KMS-11 (cell line): ENCODE results near the gene GALNT2.

Source experiments
- H2AFZ ChIP-seq: fragments of 200-600 bp; sonication (generic); 2 replicates; pipeline ENCODE4 v1.6.1; 2016; ENCODE audit warnings: antibody characterized with exemption, mixed run types, low read depth
- H3K27ac ChIP-seq: fragments of 200-600 bp; sonication (generic); 2 replicates; pipeline ENCODE4 v1.6.1; 2016; ENCODE audit warnings: mild to moderate bottlenecking, mixed run types
- H3K27me3 ChIP-seq: fragments of 200-600 bp; sonication (generic); 2 replicates; pipeline ENCODE4 v1.6.1; 2017; ENCODE audit warnings: mild to moderate bottlenecking, low read depth, mixed run types, moderate library complexity; ENCODE audit not compliant: insufficient read depth
- H3K36me3 ChIP-seq: fragments of 200-600 bp; sonication (generic); 2 replicates; pipeline ENCODE4 v1.6.1; 2017; ENCODE audit warnings: mild to moderate bottlenecking, mixed run types; ENCODE audit not compliant: insufficient read depth
- H3K4me1 ChIP-seq: fragments of 200-600 bp; sonication (generic); 2 replicates; pipeline ENCODE4 v1.6.1; 2016; ENCODE audit warnings: mild to moderate bottlenecking, low read depth, mixed run types; ENCODE audit not compliant: poor library complexity, severe bottlenecking
- H3K4me2 ChIP-seq: fragments of 200-600 bp; sonication (generic); 2 replicates; pipeline ENCODE4 v1.7.0; 2016; ENCODE audit warnings: mild to moderate bottlenecking, mixed run types
- H3K4me3 ChIP-seq: fragments of 200-600 bp; sonication (generic); IDR thresholded peaks from 2 replicates; pipeline ENCODE4 v1.6.1; 2017; ENCODE audit warnings: low read depth, low read length, mixed read lengths; ENCODE audit not compliant: insufficient read depth
- H3K79me2 ChIP-seq: fragments of 200-600 bp; sonication (generic); 2 replicates; pipeline ENCODE4 v1.6.1; 2016; ENCODE audit warnings: low read depth, mixed run types; ENCODE audit not compliant: insufficient read depth
- H3K9ac ChIP-seq: fragments of 200-600 bp; sonication (generic); 2 replicates; pipeline ENCODE4 v1.6.1; 2016; ENCODE audit warnings: mild to moderate bottlenecking, mixed run types
- H4K20me1 ChIP-seq: fragments of 200-600 bp; sonication (generic); 2 replicates; pipeline ENCODE4 v1.6.1; 2016; ENCODE audit warnings: mild to moderate bottlenecking, mixed run types; ENCODE audit not compliant: insufficient read depth
- CTCF ChIP-seq: fragments of 200-600 bp; sonication (generic); conservative IDR thresholded peaks from 2 replicates; pipeline ENCODE4 v1.6.1; 2017; ENCODE audit warnings: low read depth, mild to moderate bottlenecking, antibody characterized with exemption, low read length, moderate library complexity, mixed read lengths

Gene GALNT2

DNA sequence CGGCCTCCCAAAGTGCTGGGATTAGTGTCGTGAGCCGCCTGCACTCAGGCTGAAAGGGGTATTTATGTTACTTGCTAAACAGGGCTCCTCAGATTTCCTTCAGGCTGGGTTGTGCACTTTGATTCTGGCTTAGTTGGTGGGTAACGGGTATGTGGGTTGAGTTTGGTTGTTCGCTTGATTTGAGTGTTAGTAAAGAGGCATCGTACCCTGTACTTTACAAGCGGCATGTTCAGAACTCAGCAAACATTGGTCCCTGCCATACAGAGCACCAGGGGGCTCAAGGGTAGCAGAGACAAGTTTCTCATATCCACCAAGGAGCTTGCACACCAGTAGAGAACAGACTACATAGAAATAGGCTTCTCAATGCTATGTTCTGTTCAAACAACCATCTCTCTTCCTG, 211.3 kb downstream of the GALNT2 start:
- H3K27me3 ChIP-seq: no peaks in the 10 kb centered on the region
- H3K4me2 ChIP-seq: no peak overlapping the region
- no peaks in the 10 kb centered on the region for H3K79me2 ChIP-seq
- H3K4me3 ChIP-seq: no peak overlapping the region
- H2AFZ ChIP-seq: no peak overlapping the region
- H3K4me1 ChIP-seq: no peaks in the 10 kb centered on the region
- no peak for TF ChIP-seq CTCF
- H3K27ac ChIP-seq: no peak overlapping the region
- H4K20me1 ChIP-seq: no peaks in the 10 kb centered on the region
- no peak overlapping the region for H3K9ac ChIP-seq
- no peaks in the 10 kb centered on the region; the same call in 1 of the 2 replicates for H3K36me3 ChIP-seq

- H3K4me2 ChIP-seq: no peak overlapping the region
- no peak overlapping the region for H3K4me3 ChIP-seq
- no peaks in the 10 kb centered on the region; the same call in 1 of the 2 replicates for H3K36me3 ChIP-seq
- H3K27me3 ChIP-seq: no peaks in the 10 kb centered on the region
- H4K20me1 ChIP-seq: no peaks in the 10 kb centered on the region
- TF ChIP-seq CTCF: no peak
- no peak overlapping the region for H3K27ac ChIP-seq
- no peak overlapping the region for H2AFZ ChIP-seq
- no peaks in the 10 kb centered on the region for H3K4me1 ChIP-seq
- no peaks in the 10 kb centered on the region for H3K79me2 ChIP-seq
- H3K9ac ChIP-seq: no peak overlapping the region
Observed at GRCh38 chr1:230278871-230279582, 212.0 kb downstream of the GALNT2 start.

DNA sequence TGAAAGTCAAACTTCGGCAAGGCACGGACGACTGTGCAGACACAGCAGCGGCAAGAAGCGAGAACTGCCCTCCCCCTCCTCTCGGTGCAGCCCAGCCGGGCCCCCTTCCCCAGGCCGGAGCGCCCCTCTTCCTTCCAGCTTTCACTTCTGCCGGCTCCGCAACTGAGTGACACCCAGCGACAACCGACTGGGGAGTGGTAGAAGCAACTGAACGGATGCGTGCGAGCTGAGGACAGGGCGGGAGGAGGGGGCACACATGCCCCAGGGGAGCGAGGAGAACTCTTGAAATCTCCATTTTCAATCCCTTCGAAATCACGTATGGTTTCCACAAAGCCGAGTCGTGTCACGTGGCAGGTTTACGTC, 212.5 kb downstream of the GALNT2 start:
- Histone ChIP-seq H3K79me2 (no peaks in the 10 kb centered on the region), H3K4me3 (no peak overlapping the region), H3K4me1 (no peaks in the 10 kb centered on the region), H3K4me2 (no peak overlapping the region), H3K9ac (no peak overlapping the region), H3K27me3 (no peaks in the 10 kb centered on the region), H2AFZ (no peak overlapping the region), H4K20me1 (no peaks in the 10 kb centered on the region), H3K36me3 (no peaks in the 10 kb centered on the region; the same call in 1 of the 2 replicates), H3K27ac (no peak overlapping the region)
- TF ChIP-seq CTCF: no peak

- Histone ChIP-seq H3K4me2 (no peak overlapping the region), H3K9ac (no peak overlapping the region)
Observed at GRCh38 chr1:230280054-230280795, 213.2 kb downstream of the GALNT2 start.

More at GRCh38 chr1:230280054-230280795, 213.2 kb downstream of the GALNT2 start:
- Histone ChIP-seq H3K4me1 (no peaks in the 10 kb centered on the region), H3K27me3 (no peaks in the 10 kb centered on the region), H3K27ac (no peak overlapping the region), H3K79me2 (no peaks in the 10 kb centered on the region), H2AFZ (no peak overlapping the region), H3K36me3 (no peaks in the 10 kb centered on the region; the same call in 1 of the 2 replicates), H4K20me1 (no peaks in the 10 kb centered on the region), H3K4me3 (no peak overlapping the region)
- TF ChIP-seq CTCF: no peak
